ENCODE results near the gene SCGB3A2. TPM values are rescaled to one million over a fixed set of nuclear protein-coding genes. Genes with fewer than 3 reads are reported as not detected.

The SCGB3A2 gene
- polyA plus RNA-seq, 1 of the 3 experiments (the other 2 are of a cell fraction) = not detected

- Histone ChIP-seq H3K9ac (no peak overlapping the region), H2AFZ (ENCODE audit: low read depth) (no peak overlapping the region), H3K4me3 (ENCODE audit: low read depth in 2 of 2, low read length in 1 of 2) (no peak overlapping the region), H3K9me3 (no peaks in the 10 kb centered on the region), H3K4me1 (ENCODE audit: control insufficient read depth in 1 of 2, insufficient read depth in 2 of 2, low read depth in 1 of 2, low read length in 1 of 2) (0 out of 4 replicates have a peak, but pooled peaks cover 0 to 9% of the 10 kb centered on the region in 2 experiments), H3K79me2 (ENCODE audit: insufficient read depth) (no peaks in the 10 kb centered on the region), H3K27ac (ENCODE audit: low read depth in 2 of 2, low read length in 1 of 2) (no peak overlapping the region), H4K20me1 (ENCODE audit: insufficient read depth) (no peaks in the 10 kb centered on the region), H3K36me3 (replicated peaks in 1 of 2; ENCODE audit: control insufficient read depth in 1 of 2, insufficient read depth in 2 of 2, low read length in 1 of 2) (no peaks in the 10 kb centered on the region), H3K27me3 (ENCODE audit: insufficient read depth) (no peaks in the 10 kb centered on the region), H3F3A (replicated peaks; ENCODE audit: insufficient read depth) (no peaks in the 10 kb centered on the region), H3K4me2 (no peak overlapping the region), H3K9me2 (no peaks in the 10 kb centered on the region)
- 48% methylated on average over 3 of the region's 3 CpGs for WGBS (ENCODE audit: low lambda C conversion rate)
- ChIA-PET CTCF (interaction anchor here (0.6 to 3.2 kb wide), 6 partner anchors 25 to 402 kb away, joined by 3 to 19 read pairs (median 4); no protein-coding TSS in a partner anchor), POLR2A (no interaction called here)
- no peak for TF ChIP-seq NRF1 (IDR thresholded peaks at IDR 0.05; ENCODE audit: low read depth, low read length)
- no peak for TF ChIP-seq EZH2phosphoT487 (IDR thresholded peaks at IDR 0.05; ENCODE audit: borderline replicate concordance, low read depth)
- TF ChIP-seq JUND (IDR thresholded peaks at IDR 0.05) = no peak
- TF ChIP-seq GATA2 (CRISPR knock-in tag; IDR thresholded peaks at IDR 0.05) = no peak
- no peak for TF ChIP-seq POLR2AphosphoS5 (IDR thresholded peaks at IDR 0.05; ENCODE audit: low read depth, low read length)
- TF ChIP-seq ZBTB33 (IDR thresholded peaks at IDR 0.05; ENCODE audit: borderline replicate concordance, low read depth) = no peak
- TF ChIP-seq RAD21 (IDR thresholded peaks at IDR 0.05; ENCODE audit: low read length) = no peak
- TF ChIP-seq TAF1 (IDR thresholded peaks at IDR 0.05; ENCODE audit: borderline replicate concordance, low read depth, low read length) = no peak
- no peak for TF ChIP-seq TCF12 (IDR thresholded peaks at IDR 0.05)
- no peak for TF ChIP-seq RFX5 (IDR thresholded peaks at IDR 0.05; ENCODE audit: low read length)
- no peak for TF ChIP-seq IRF3 (IDR thresholded peaks at IDR 0.05; ENCODE audit: low read depth, low read length)
- no peak for TF ChIP-seq REST (IDR thresholded peaks at IDR 0.05; ENCODE audit: low read depth, low read length)
- TF ChIP-seq CHD2 (IDR thresholded peaks at IDR 0.05; ENCODE audit: low read length, partially characterized antibody) = no peak
- no peak for TF ChIP-seq SMC3 (IDR thresholded peaks at IDR 0.05; ENCODE audit: low read depth, low read length)
- TF ChIP-seq YY1 (IDR thresholded peaks at IDR 0.05; ENCODE audit: low read depth) = no peak
- TF ChIP-seq EP300 (IDR thresholded peaks at IDR 0.05; ENCODE audit: borderline replicate concordance in 1 of 2, low read depth in 1 of 2, low read length in 1 of 2) = no peak
- no peak for TF ChIP-seq GABPA (IDR thresholded peaks at IDR 0.05; ENCODE audit: low read depth)
- TF ChIP-seq FOXM1 (IDR thresholded peaks at IDR 0.05; ENCODE audit: low read depth) = no peak
- TF ChIP-seq USF1 (IDR thresholded peaks at IDR 0.05; ENCODE audit: borderline replicate concordance, low read depth) = no peak
- DNase-seq = no peak
Measured at GRCh38 chr5:147851578-147851977, 26.9 kb upstream of the SCGB3A2 start.

Measured in SK-N-SH (cell line).